GM12864 (cell line): ENCODE results near the gene SPI1.
A peak's percentile ranks its signal among the peaks of the same experiment; 100 is the strongest.

Experiments used
- DNase-seq: peaks from one replicate; pipeline ENCODE4 v3.0.0-alpha.2; 2011; ENCODE audit warnings: low read depth
- H3K4me3 ChIP-seq: 2 replicates; pipeline ENCODE4 v1.5.1; 2011; ENCODE audit warnings: mild to moderate bottlenecking, low read depth, low read length, control low read depth
- CTCF ChIP-seq: IDR thresholded peaks from 2 replicates; pipeline ENCODE4 v1.5.1; 2011; ENCODE audit warnings: low read depth, mild to moderate bottlenecking, moderate library complexity, low read length, control low read depth, inconsistent platforms; ENCODE audit errors: missing control alignments

Gene SPI1

GRCh38 chr11:47356129-47356997 lies 22.0 kb downstream of the SPI1 start:
- H3K4me3 ChIP-seq, result no peak overlapping the region
- TF ChIP-seq CTCF, result no peak
- no peak for DNase-seq

- TF ChIP-seq CTCF, result peak; percentile 35
- DNase-seq, result no peak
- no peak overlapping the region for H3K4me3 ChIP-seq
Observed at GRCh38 chr11:47355283-47356128, 22.8 kb downstream of the SPI1 start.

- TF ChIP-seq CTCF, result no peak
- no peak overlapping the region for H3K4me3 ChIP-seq
- no peak for DNase-seq
Observed at GRCh38 chr11:47354913-47355282, 23.4 kb downstream of the SPI1 start.

- TF ChIP-seq CTCF, result no peak
- no peak overlapping the region for H3K4me3 ChIP-seq
- DNase-seq, result no peak
Observed at GRCh38 chr11:47353978-47354774, 24.2 kb downstream of the SPI1 start.

- TF ChIP-seq CTCF, result no peak
- H3K4me3 ChIP-seq, result no peak within 1 kb of the TSS
- DNase-seq, result no peak
Observed at GRCh38 chr11:47352556-47352955, 25.8 kb downstream of the SPI1 start, which contains the start of gene MYBPC3. MYBPC3 (minus strand) TSS chr11:47352702; CDS start chr11:47352647, 55 bp downstream.
